HPDE6-E6E7 (cell line): ENCODE results near the gene OPTC.
"Not testable (repeated sequence)": the region's sequence is repeated elsewhere in the genome, so short reads cannot be mapped to it uniquely, and the experiment has no call there.

Experiments
- DNase-seq: peaks from one replicate; pipeline ENCODE4 v3.0.0; 2011; ENCODE audit warnings: missing footprints; ENCODE audit errors: extremely low spot score

Gene OPTC

GRCh38 chr1:203493901-203494300, at the start of gene OPTC:
Gene OPTC, plus strand, starts transcription at chr1:203494153. Its CDS starts 1,853 bp downstream, at chr1:203496006.
- DNase-seq: no peak

- DNase-seq: no peak
Measured at GRCh38 chr1:203444171-203444576, 49.8 kb upstream of the OPTC start.

GRCh38 chr1:203447151-203447550, 46.8 kb upstream of the OPTC start:
- DNase-seq: no peak

- not testable (repeated sequence) for DNase-seq
Measured at GRCh38 chr1:203447598-203447997, 46.4 kb upstream of the OPTC start.

GRCh38 chr1:203448521-203449061, 45.4 kb upstream of the OPTC start:
- no peak for DNase-seq

GRCh38 chr1:203450001-203450400, 44.0 kb upstream of the OPTC start:
- DNase-seq: no peak

GRCh38 chr1:203450479-203451149, 43.3 kb upstream of the OPTC start:
- DNase-seq: no peak

GRCh38 chr1:203451836-203452784, 41.8 kb upstream of the OPTC start:
- no peak for DNase-seq

GRCh38 chr1:203453016-203453415, 40.9 kb upstream of the OPTC start:
- DNase-seq: no peak

- no peak for DNase-seq
Measured at GRCh38 chr1:203453616-203454015, 40.3 kb upstream of the OPTC start.

GRCh38 chr1:203454986-203455471, 38.9 kb upstream of the OPTC start:
- DNase-seq: no peak

- no peak for DNase-seq
Measured at GRCh38 chr1:203455706-203456105, 38.2 kb upstream of the OPTC start.

GRCh38 chr1:203456577-203456976, 37.4 kb upstream of the OPTC start:
- DNase-seq: no peak

GRCh38 chr1:203458078-203458477, 35.9 kb upstream of the OPTC start:
- DNase-seq: no peak

GRCh38 chr1:203459671-203460201, 34.2 kb upstream of the OPTC start:
- no peak for DNase-seq

- no peak for DNase-seq
Measured at GRCh38 chr1:203461717-203462116, 32.2 kb upstream of the OPTC start.

GRCh38 chr1:203462143-203462542, 31.8 kb upstream of the OPTC start:
- no peak for DNase-seq

GRCh38 chr1:203462878-203463277, 31.1 kb upstream of the OPTC start:
- DNase-seq: peak; percentile 35

- no peak for DNase-seq
Measured at GRCh38 chr1:203463469-203464062, 30.4 kb upstream of the OPTC start.

- DNase-seq: no peak
Measured at GRCh38 chr1:203464226-203464625, 29.7 kb upstream of the OPTC start.

GRCh38 chr1:203464743-203465142, 29.2 kb upstream of the OPTC start:
- no peak for DNase-seq
